GM21423 (cell line): ENCODE data around the gene FBXL17.

Experiments
- ATAC-seq: cut with Tn5 transposase; IDR thresholded peaks from one replicate; pipeline ENCODE4 v1.9.1; 2021; ENCODE audit warnings: mild to moderate bottlenecking, moderate library complexity; ENCODE audit not compliant: unreplicated experiment

Gene FBXL17

DNA sequence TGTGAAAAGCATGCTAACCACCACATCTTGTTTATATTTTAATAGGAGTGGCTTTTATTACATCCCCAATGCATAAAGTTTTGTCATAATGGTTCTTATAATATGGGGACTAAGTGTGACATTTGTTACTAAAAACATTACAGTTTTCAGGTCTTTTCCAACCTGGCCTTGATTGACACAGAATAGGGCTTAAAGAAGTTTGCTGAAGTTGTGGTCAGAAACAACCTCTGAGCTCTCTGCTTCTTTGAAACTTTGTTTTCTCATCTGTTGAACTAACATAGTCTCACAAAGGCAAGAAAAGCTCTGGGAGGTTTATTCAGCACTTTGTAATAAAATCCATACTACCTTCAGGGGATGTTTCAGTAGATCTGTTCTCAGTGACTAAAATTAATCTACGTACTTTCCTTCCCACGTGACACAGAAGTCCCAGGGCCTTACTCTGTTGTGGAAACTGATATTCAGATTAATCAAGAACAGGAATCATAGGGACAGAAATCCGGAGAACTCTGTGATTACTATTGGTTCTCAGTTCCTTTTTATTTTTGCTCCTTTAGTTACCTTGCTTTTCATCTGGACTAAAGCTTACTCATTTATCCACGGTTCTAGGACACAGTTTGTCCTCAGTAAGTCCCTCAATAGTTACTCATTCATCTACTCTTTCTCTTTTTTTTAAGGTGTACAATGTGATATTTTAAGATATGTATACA is 422.2 kb downstream of the FBXL17 start:
- ATAC-seq: no peak

DNA sequence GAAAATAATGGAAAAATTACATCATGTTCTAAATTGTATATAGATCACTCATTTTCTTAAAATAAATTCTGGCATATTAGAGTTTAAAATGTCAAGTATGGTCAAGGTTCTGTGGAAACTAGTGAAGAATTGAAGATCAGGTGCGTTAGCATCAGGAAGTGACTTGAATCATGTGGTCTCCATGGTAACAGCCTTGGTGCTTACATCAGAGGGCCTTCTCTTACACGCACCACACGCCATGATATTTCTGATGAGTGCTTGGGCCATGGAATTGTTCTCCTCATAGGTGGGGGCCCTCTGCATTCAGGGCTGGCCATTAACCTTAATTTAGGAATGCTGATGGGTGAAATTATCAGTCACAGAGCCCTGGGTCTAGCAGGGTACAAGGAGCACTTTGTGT is 423.0 kb downstream of the FBXL17 start:
- no peak for ATAC-seq

GRCh38 chr5:107958432-107958831 is 423.5 kb downstream of the FBXL17 start:
- no peak for ATAC-seq

- ATAC-seq: no peak
Observed at GRCh38 chr5:107957051-107957450, 424.8 kb downstream of the FBXL17 start.

- no peak for ATAC-seq
Observed at GRCh38 chr5:107955321-107955720, 426.6 kb downstream of the FBXL17 start.

GRCh38 chr5:107954254-107954653 is 427.6 kb downstream of the FBXL17 start:
- ATAC-seq: no peak

GRCh38 chr5:107952450-107952849 is 429.4 kb downstream of the FBXL17 start:
- no peak for ATAC-seq

DNA sequence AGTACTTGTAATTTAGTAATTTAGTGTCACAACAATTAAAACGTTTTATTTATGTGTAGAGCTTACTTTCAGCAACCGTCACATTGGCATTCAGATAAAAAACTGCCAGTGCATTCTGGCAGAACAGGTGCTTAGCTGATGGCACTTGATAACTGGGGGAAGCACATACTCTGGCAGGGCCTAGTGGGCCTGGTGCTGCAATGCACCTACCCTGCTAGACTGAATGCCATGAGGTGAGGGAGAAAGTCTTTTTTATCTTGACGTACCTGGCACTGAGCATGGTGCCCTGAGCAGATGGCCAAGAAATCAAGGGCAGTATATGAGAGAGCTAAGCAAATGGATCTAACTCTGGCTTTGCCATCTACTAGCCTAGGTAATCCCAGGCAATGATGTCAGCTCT is 430.6 kb downstream of the FBXL17 start:
- no peak for ATAC-seq

DNA sequence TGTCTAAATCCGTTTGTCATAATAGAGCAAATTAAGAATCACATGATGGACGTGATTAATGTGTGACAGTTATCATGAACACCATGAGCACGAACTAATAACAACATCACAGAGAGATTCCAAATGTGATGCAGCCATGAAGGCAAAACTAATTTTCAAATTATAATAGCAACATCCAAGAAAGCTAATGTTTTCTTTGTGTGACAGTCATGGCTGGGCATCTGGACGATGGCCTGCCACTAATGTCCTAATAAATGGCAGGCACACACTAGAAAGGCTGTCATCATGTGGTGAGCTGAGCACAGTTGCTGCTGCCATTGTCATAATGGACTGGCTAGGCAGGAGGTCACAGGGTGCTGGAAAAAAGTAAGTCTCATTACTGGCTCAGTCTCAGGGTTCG is 431.1 kb downstream of the FBXL17 start:
- no peak for ATAC-seq

DNA sequence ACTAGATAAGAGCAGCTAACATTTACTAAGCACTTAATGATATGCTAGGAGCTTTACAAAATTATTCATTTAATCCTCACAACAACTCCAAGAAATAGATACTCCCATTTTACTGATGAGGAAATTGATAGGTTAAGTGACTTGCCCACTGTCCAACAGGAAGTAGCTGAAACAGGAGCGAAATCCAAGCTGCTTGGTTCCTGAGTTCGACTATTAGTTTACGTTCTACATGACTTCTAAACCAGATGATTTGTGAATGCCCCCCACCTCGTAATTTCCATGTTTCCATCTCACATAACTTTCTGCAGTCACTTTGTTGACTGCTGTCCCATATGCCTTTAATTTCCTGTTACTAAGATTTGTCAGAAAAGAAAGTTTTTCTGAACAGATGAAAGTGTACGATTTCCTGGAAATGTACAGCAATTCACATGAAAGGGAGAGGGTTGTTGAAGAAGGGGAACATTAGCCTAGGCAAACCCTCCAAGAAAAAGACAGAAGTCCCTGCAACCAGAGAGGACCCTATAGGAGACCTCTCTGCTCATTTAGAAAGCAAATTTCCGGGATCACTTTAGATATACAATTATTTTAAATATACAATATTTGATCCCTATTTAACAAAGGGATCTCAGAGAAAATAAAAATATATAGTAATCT is 432.1 kb downstream of the FBXL17 start:
- no peak for ATAC-seq

- no peak for ATAC-seq
Observed at GRCh38 chr5:107948377-107948776, 433.5 kb downstream of the FBXL17 start.

DNA sequence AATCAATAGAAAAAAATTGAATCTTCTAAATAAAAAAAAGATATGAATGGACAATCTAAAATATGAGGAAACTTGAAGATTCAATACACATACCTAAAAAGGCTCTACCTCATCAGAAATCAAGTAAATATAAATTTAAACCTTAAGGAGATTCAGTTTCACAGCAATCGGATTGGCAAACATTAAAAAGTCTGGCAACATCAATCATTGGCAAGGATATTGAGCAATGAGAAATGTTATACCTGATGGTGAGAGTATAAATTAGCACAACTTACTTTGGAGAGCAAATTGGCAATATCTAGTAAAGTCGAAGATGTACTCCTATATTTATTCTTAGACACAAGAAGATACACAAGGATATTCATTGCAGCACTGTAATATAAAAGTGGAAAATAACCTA is 436.8 kb downstream of the FBXL17 start:
- ATAC-seq: no peak

DNA sequence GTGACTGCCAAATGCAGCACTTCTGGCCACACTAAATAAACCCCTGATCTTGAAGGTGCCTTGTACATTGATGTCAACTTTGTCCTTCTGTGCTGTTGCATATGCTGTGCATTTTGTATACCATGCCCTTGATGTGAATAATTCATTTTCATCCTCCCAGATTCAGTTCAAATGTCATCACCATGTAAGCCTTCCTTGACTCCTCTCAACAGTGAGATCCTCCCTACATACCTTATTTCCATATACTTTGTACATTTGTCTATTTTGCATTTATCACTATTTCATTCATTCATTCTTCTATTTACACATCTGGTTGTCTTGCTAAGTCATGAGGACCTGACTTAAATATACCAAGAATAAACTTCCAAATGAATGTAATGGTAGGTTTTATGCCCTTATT is 438.0 kb downstream of the FBXL17 start:
- no peak for ATAC-seq

DNA sequence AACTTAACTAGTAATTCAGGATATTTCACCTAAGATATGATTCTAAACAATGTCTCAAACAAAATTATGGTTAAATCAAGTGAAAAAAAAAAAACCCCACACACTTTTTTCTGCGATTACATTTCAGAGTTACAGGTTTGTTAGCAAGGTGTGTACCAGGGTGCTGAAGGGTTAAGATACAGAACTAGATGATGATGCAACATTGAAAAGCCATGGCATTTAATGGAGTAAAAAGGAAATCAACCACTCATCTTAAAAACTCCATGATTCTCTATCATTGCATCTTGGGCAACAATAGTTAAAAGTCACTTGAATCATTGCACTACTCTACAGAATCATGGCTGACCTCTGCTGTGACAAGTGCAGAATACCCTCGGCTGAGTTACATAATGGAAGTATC is 440.9 kb downstream of the FBXL17 start:
- ATAC-seq: no peak

- ATAC-seq: no peak
Observed at GRCh38 chr5:107937651-107938355, 444.1 kb downstream of the FBXL17 start.

- no peak for ATAC-seq
Observed at GRCh38 chr5:107937204-107937603, 444.7 kb downstream of the FBXL17 start.

- no peak for ATAC-seq
Observed at GRCh38 chr5:107936515-107936914, 445.4 kb downstream of the FBXL17 start.

GRCh38 chr5:107935645-107936044 is 446.3 kb downstream of the FBXL17 start:
- no peak for ATAC-seq

DNA sequence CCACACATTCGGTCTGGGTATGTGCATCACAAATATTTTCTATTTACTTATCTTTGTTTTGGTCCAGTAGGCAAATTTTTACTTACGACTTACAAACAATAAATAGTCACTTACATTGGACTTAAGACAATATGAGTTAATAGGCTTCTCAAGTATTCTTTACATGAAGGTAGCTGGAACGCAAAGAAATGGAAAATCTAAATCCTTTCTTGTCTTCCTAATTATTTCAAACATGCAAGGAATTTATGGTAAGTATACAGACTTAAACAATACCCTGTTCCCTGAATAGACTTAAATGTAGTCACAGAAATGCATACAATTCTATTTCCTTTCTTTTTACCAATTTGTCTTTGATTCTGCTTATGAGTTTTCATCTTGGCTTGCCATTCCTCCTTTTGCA is 448.6 kb downstream of the FBXL17 start:
- ATAC-seq: no peak

DNA sequence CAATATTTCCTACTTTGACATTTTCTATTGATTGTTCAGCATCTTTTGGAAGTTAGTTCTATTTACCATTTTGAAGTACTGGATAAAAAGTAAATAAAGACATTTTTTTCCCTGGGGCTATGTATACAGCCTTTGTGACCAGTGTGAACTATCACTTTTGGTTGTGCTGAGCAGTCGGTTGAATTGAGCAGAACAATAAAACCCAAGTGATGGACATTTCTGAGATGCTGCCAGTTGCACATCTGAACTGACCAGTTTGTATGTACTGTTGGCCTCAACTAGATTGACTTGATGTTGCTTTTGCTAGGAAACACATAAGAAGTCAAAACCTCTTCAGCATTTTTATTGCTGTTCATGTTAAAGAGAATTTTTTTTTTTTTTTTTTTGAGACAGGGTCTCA is 451.0 kb downstream of the FBXL17 start:
- no peak for ATAC-seq

DNA sequence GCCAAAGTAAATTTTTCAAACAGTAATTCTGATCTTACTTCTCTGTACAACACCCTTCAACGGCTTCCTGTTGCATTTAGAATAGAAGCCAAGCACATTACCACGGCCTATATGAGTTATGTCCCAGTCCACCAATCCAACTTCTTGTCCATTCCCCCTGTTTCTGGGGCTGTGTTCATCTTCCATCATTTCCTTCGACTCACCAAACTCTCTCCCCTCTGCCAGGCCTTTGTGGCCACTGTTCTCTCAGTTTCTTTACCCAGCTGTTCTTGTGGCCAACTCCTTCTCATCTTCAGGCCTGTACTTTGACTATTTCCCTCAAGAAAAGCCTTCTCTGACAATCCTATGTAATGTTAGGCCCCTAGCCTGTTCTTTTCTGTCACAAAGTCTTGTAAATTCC is 451.8 kb downstream of the FBXL17 start:
- ATAC-seq: no peak

DNA sequence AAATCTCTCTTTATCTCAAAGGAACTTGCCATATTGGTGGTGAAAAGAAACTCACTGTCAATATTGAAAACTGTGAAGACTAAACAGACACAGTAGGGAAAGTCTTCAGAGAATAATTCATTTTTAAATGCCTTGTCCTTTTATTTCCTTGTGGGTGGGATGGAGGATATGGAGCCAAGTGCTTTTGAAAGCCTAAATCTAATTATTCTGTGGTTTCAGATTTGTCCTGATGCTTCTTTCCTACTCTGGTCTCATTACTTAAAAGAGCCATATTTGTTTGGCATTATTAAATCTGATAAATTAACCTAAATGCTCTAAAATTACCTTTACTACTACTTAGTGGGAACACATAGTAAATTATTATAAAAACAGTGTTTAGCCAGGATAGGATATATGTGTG is 452.8 kb downstream of the FBXL17 start:
- no peak for ATAC-seq
